ENCODE results near the gene APBB1IP. TPM values are rescaled to one million over a fixed set of nuclear protein-coding genes. Genes with fewer than 3 reads are reported as not detected.

APBB1IP gene
- total and polyA plus RNA-seq, 12 donors: 0.60 to 16.1 (median 7.8) TPM

GRCh38 chr10:26509307-26509706 is 71.2 kb downstream of the APBB1IP start:
- DNase-seq: no peak
- no peaks in the 10 kb centered on the region for H3K36me3 ChIP-seq (replicated peaks in 1 of 2)
- no peak overlapping the region for H3K4me3 ChIP-seq
- H3K27ac ChIP-seq: no peak overlapping the region
- intact Hi-C loops (cut with DNase I): no loop called here
- H3K27me3 ChIP-seq: no peaks in the 10 kb centered on the region
- no peaks in the 10 kb centered on the region for H3K4me1 ChIP-seq (replicated peaks in 1 of 2)
- TF ChIP-seq CTCF (IDR thresholded peaks at IDR 0.05) (no peak), POLR2A (IDR thresholded peaks at IDR 0.05) (no peak)
- WGBS, 4 donors: 67 to 92% (median 83%) methylated on average over 1 of the region's 1 CpG
- no peaks in the 10 kb centered on the region for H3K9me3 ChIP-seq (replicated peaks in 1 of 3)

- no peaks in the 10 kb centered on the region for H3K4me1 ChIP-seq (replicated peaks in 1 of 2)
- DNase-seq: no peak
- H3K36me3 ChIP-seq (replicated peaks in 1 of 2): no peaks in the 10 kb centered on the region
- TF ChIP-seq CTCF (IDR thresholded peaks at IDR 0.05) (no peak), POLR2A (IDR thresholded peaks at IDR 0.05) (no peak)
- no peak overlapping the region for H3K27ac ChIP-seq
- H3K27me3 ChIP-seq: no peaks in the 10 kb centered on the region
- 89 to 100% (median 95%) methylated on average over 1 of the region's 1 CpG for WGBS, 4 donors
- no peak overlapping the region for H3K4me3 ChIP-seq
- H3K9me3 ChIP-seq (replicated peaks in 1 of 3): no peaks in the 10 kb centered on the region
- intact Hi-C loops (cut with DNase I): no loop called here
These were observed 75.0 kb downstream of the APBB1IP start for GRCh38 chr10:26513101-26513500.

GRCh38 chr10:26516540-26517101 is 78.5 kb downstream of the APBB1IP start:
- Histone ChIP-seq H3K4me1 (replicated peaks in 1 of 2) (no peaks in the 10 kb centered on the region), H3K27me3 (no peaks in the 10 kb centered on the region), H3K27ac (no peak overlapping the region), H3K9me3 (replicated peaks in 1 of 3) (no peaks in the 10 kb centered on the region), H3K4me3 (no peak overlapping the region), H3K36me3 (replicated peaks in 1 of 2) (no peaks in the 10 kb centered on the region)
- TF ChIP-seq CTCF (IDR thresholded peaks at IDR 0.05): no peak
- no peak for TF ChIP-seq POLR2A (IDR thresholded peaks at IDR 0.05)
- intact Hi-C loops (cut with DNase I): no loop called here
- DNase-seq: no peak
- 23 to 39% (median 25%) methylated on average over 11 of the region's 11 CpGs for WGBS, 4 donors

- 74 to 85% (median 82%) methylated on average over 9 of the region's 9 CpGs for WGBS, 4 donors
- TF ChIP-seq CTCF (IDR thresholded peaks at IDR 0.05): no peak
- no peak for TF ChIP-seq POLR2A (IDR thresholded peaks at IDR 0.05)
- no peaks in the 10 kb centered on the region for H3K27me3 ChIP-seq
- no peak overlapping the region for H3K4me3 ChIP-seq
- intact Hi-C loops (cut with DNase I): no loop called here
- no peaks in the 10 kb centered on the region for H3K9me3 ChIP-seq (replicated peaks in 1 of 3)
- H3K27ac ChIP-seq: no peak overlapping the region
- no peaks in the 10 kb centered on the region for H3K36me3 ChIP-seq (replicated peaks in 1 of 2)
- H3K4me1 ChIP-seq (replicated peaks in 1 of 2): no peaks in the 10 kb centered on the region
- no peak for DNase-seq
These were observed 79.2 kb downstream of the APBB1IP start for GRCh38 chr10:26517141-26517867.
